Renal cortical epithelial cell (primary cell): Measurements from ENCODE around the gene TOB1. TPM values are rescaled to one million over a fixed set of nuclear protein-coding genes. Genes with fewer than 3 reads are reported as not detected.

Source experiments
- DNase-seq: peaks from one replicate; pipeline ENCODE4 v3.0.0-alpha.2; 2011; ENCODE audit warnings: low read depth
- total RNA-seq: library from RNA; depleted of rRNA; stranded (reverse); fragments of >200 nt; gene quantifications from 2 replicates; pipeline ENCODE4 v1.2.3, GENCODE V29; 2014

The TOB1 gene
- total RNA-seq, 1 donor from 2014 or later, result 19.5 TPM

- DNase-seq, result no peak
Observed at GRCh38 chr17:50832267-50832863, 33.8 kb downstream of the TOB1 start.

- DNase-seq, result no peak
Observed at GRCh38 chr17:50831471-50831928, 34.7 kb downstream of the TOB1 start.

GRCh38 chr17:50830994-50831393, 35.2 kb downstream of the TOB1 start:
- DNase-seq, result no peak

- DNase-seq, result no peak
Observed at GRCh38 chr17:50830352-50830751, 35.8 kb downstream of the TOB1 start.

- DNase-seq, result no peak
Observed at GRCh38 chr17:50829332-50829731, 36.8 kb downstream of the TOB1 start.

- no peak for DNase-seq
Observed at GRCh38 chr17:50828508-50829170, 37.5 kb downstream of the TOB1 start.

- no peak for DNase-seq
Observed at GRCh38 chr17:50825188-50825587, 41.0 kb downstream of the TOB1 start.

GRCh38 chr17:50824429-50824828, 41.7 kb downstream of the TOB1 start:
- DNase-seq, result no peak

- no peak for DNase-seq
Observed at GRCh38 chr17:50822550-50822949, 43.6 kb downstream of the TOB1 start.

- DNase-seq, result no peak
Observed at GRCh38 chr17:50820651-50821050, 45.5 kb downstream of the TOB1 start.

GRCh38 chr17:50818921-50819657, 47.1 kb downstream of the TOB1 start:
- DNase-seq, result peak; percentile 69

- DNase-seq, result no peak
Observed at GRCh38 chr17:50818261-50818660, 47.9 kb downstream of the TOB1 start.

GRCh38 chr17:50817838-50818237, 48.3 kb downstream of the TOB1 start:
- peak; percentile 69 for DNase-seq

- no peak for DNase-seq
Observed at GRCh38 chr17:50816771-50817751, 49.1 kb downstream of the TOB1 start.

- DNase-seq, result no peak
Observed at GRCh38 chr17:50816271-50816670, 49.9 kb downstream of the TOB1 start.

GRCh38 chr17:50815400-50815799, 50.8 kb downstream of the TOB1 start:
- DNase-seq, result no peak

- no peak for DNase-seq
Observed at GRCh38 chr17:50813583-50813982, 52.6 kb downstream of the TOB1 start.
